Measurements from ENCODE around the gene EPN1.
A peak's percentile ranks its signal among the peaks of the same experiment; 100 is the strongest.

The EPN1 gene

GRCh38 chr19:55674841-55675660 is at the start of gene EPN1:
Gene EPN1, plus strand, starts transcription at chr19:55675226. Its CDS starts 3,402 bp downstream, at chr19:55678628.
- DNase-seq (ENCODE audit: low read depth) = peak; percentile 94

GRCh38 chr19:55626350-55626749 is 48.7 kb upstream of the EPN1 start:
- no peak for DNase-seq (ENCODE audit: low read depth)

- peak; percentile 98 for DNase-seq (ENCODE audit: low read depth)
These were observed 42.6 kb upstream of the EPN1 start for GRCh38 chr19:55632463-55632834.

GRCh38 chr19:55633861-55634260 is 41.2 kb upstream of the EPN1 start:
- no peak for DNase-seq (ENCODE audit: low read depth)

- no peak for DNase-seq (ENCODE audit: low read depth)
These were observed 39.7 kb upstream of the EPN1 start for GRCh38 chr19:55635334-55635717.

DNA sequence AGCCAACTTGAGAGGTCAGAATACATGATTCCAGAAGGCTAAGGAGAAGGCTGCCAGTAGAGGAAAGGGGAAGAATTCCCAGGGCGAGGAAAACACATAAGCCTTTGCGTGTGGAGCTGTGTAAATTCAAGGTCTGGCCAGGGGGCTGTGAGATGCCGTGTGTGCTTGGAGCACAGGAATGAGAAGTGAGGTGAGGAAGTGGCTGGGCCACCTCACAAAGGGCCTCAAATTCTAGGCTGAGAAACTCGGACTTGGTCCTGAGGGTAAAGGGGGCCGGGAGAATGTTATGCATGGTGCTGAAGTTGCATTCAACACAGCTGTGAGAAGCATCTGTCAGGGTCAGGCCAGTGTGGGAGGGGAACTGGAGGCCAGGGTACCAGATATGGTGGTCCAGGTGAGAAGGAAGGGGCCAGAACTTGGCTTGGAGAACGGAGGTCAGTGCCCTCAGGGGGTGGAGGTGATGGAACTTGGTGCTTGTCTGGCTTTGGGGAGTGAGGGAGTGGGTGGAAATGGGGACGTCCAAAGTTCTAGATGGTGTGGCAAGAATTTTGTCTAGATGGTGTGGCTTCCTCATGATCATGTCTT is 39.1 kb upstream of the EPN1 start:
- DNase-seq (ENCODE audit: low read depth) = no peak

DNA sequence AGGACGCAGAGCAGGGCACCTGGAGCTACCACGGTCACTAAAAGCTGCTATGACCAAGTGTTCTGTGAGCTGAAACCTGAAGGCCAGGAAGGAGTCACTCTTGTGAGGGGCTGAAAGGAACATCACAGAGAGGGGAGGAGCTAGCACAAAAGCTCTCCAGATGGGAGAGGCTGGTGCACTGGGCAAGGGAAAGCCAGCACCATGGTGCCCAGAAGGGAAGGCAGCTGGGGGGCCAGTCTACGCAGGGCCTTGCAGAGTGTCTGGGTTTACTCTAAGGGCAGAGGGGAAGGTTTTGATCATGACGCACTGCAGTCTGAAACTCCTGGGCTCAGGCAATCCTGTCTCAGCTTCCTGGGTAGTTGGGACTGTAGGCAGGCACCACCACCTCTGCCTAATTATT is 38.3 kb upstream of the EPN1 start:
- no peak for DNase-seq (ENCODE audit: low read depth)

- DNase-seq (ENCODE audit: low read depth) = no peak
These were observed 37.5 kb upstream of the EPN1 start for GRCh38 chr19:55637534-55637933.

GRCh38 chr19:55638864-55639359 is 36.1 kb upstream of the EPN1 start:
- no peak for DNase-seq (ENCODE audit: low read depth)

- no peak for DNase-seq (ENCODE audit: low read depth)
These were observed 34.9 kb upstream of the EPN1 start for GRCh38 chr19:55640043-55640576.

DNA sequence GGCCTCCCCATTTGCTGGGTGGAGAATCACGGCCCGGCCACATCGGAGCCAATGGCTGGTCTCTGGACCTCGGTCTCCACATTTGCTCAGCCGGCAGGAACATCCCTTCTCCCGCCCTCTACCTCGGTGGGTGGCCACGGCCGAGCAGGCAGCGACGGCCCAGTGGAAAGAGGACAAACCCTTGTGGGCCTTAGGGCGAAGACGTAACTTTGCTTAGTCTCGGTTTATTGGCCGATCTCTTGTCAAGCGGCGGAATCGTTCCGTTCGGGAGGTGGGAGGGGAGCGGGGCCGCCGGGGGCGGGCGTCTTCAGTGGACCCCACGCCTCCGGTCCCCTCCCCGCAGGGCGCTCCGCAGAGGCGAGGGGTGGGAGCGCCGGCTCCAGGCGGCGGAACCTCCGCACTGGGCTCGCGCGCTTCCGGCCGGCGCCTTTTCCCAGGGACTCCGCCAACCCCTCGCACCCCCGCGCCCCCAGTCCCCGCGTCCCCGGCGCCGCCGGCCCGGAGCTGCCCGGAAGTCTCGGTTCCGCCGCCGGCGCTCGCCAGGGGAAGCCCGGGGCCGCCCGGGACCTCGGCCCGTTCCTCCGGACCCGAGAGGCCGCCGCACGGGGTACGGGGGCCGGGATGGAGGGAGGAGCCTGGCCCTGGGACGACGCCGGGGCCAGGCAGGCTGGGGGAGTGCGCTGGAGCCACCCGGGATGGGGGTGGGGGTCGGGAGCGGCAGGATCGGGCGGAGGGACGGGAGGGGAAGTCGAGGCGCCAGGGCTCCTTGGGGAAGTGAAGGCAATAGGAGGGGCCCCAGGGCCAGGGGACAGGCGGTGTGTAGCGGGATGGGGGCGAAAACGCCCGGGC is 34.2 kb upstream of the EPN1 start, which contains the start of gene ZNF580:
TSS of gene ZNF580 (plus strand) at position 426 of the 849 bp plus-strand sequence. CDS start 1,507 bp downstream, outside the sequence.
- peak; percentile 67 for DNase-seq (ENCODE audit: low read depth)

- no peak for DNase-seq (ENCODE audit: low read depth)
These were observed 33.4 kb upstream of the EPN1 start for GRCh38 chr19:55641426-55642152.

DNA sequence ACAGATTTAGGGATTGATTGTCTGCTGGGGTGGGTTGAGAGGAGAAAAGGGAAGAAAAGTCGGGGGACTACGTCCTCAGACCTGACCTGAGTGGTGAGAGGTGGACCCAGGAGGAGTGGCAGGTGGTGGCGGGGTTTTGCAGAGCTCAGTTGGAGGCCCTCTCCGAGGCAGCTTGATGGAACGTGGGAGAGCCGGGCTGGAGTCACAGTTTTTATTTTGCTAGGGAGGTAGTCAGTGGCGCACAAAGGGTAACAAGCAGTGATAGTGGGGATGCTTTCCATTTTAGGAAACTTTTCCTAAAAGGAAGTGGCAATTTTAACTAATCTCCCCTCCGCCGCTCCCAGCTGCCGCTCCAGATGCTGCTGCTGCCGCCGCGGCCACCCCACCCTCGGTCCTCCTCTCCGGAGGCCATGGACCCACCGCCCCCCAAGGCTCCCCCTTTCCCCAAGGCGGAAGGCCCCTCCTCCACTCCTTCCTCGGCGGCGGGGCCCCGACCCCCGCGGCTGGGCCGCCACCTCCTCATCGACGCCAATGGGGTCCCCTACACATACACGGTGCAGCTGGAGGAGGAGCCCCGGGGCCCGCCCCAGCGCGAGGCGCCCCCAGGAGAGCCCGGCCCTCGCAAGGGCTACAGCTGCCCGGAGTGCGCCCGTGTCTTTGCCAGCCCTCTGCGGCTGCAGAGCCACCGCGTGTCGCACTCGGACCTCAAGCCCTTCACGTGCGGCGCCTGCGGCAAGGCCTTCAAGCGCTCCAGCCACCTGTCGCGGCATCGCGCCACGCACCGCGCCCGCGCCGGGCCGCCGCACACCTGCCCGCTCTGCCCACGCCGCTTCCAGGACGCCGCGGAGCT is 32.6 kb upstream of the EPN1 start:
- DNase-seq (ENCODE audit: low read depth) = no peak

DNA sequence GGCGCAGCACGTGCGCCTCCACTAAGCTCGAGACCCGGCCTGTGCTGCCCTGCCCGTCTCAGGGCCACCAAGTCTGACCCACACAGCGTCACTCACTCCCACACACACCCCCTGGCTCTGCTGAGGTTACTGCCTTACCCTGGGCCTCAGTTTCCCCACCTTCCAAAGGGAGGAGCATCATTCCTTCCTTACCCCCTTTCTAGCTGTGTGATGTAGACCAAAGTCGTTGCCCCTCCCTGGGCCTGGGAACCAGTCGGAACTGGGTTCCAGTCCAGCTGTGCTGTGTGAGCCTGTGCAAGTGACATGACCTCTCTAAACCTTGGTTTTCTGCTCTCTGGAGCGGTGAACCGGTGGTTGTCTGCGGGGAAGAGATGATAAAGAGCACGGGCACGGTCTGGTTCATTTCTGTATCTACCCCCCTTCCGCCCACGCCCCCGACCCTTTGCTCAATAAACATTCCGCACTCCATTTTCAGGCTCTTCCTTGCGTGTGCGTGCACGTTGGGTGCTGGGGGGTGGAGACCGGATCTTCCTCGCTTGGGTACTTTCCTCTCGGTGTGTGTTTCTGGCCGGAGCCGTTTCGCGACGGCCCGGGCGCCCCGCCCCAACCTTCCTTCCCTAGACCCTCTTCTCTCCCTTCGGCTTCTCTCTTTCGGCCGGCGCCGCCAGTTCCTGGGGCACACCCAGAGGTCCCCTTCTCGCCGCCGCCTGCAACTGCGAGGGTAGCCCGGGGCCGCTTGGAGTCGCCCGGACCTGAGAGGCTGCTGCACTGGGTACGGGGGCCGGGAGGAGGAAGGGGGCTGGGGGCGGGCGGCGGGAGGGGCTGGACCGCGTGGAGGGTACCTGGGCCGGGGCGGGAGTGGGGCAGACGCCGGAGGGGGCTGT is 31.8 kb upstream of the EPN1 start, which contains the start of gene ZNF581:
TSS of gene ZNF581 (plus strand) at position 647 of the 884 bp plus-strand sequence. CDS start 923 bp downstream, outside the sequence.
- DNase-seq (ENCODE audit: low read depth) = no peak

DNA sequence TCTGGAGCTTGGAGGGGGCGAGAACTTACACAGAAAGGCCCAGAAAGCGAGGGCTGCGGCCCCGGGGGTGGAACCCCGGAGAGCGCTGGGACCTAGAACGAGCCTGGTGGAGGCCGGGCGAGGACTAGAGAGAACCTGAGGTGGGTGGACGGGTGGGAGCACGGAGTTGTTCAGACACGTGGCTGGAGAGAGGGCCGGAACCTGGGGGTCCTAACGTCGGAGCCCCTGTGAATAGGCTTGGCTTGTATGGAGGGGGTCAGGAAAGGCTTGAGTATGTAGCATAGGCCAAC is 31.2 kb upstream of the EPN1 start:
- DNase-seq (ENCODE audit: low read depth) = no peak

- no peak for DNase-seq (ENCODE audit: low read depth)
These were observed 30.7 kb upstream of the EPN1 start for GRCh38 chr19:55644191-55644833.

GRCh38 chr19:55644842-55645511 is 30.0 kb upstream of the EPN1 start:
- DNase-seq (ENCODE audit: low read depth) = no peak

GRCh38 chr19:55645512-55645881 is 29.5 kb upstream of the EPN1 start:
- no peak for DNase-seq (ENCODE audit: low read depth)

All from CMK (cell line).